Thymus (tissue), 11 donors: Measurements from ENCODE around the gene SULT2B1. TPM values are rescaled to one million over a fixed set of nuclear protein-coding genes. Genes with fewer than 3 reads are reported as not detected.

ENCODE experiments used
- DNase-seq, 9 donors: peaks; one replicate each; pipeline ENCODE4 v3.0.0-alpha.2; 2013; ENCODE audit warnings: low spot score in 9 of 9, low read depth in 6 of 9, missing footprints in 1 of 9
- H3K27ac ChIP-seq, 2 donors: one replicate each; pipeline ENCODE4 v1.5.1; 2013; ENCODE audit warnings: control low read depth in 1 of 2, low read depth in 1 of 2, low read length in 1 of 2, mild to moderate bottlenecking in 1 of 2, moderate library complexity in 1 of 2
- H3K27me3 ChIP-seq, 2 donors: one replicate each; pipeline ENCODE4 v1.5.1; 2013; ENCODE audit warnings: low read length in 1 of 2; ENCODE audit not compliant: control insufficient read depth in 2 of 2, insufficient read depth in 1 of 2
- H3K36me3 ChIP-seq, 2 donors: one replicate each; pipeline ENCODE4 v1.5.1; 2013; ENCODE audit warnings: low read length in 1 of 2, mild to moderate bottlenecking in 1 of 2, moderate library complexity in 1 of 2; ENCODE audit not compliant: control insufficient read depth in 2 of 2, insufficient read depth in 2 of 2
- H3K4me1 ChIP-seq, 2 donors: one replicate each; pipeline ENCODE4 v1.5.1; 2013; ENCODE audit warnings: low read length in 2 of 2; ENCODE audit not compliant: control insufficient read depth in 2 of 2, insufficient read depth in 2 of 2
- H3K4me3 ChIP-seq, 2 donors: one replicate each; pipeline ENCODE4 v1.5.1; 2013; ENCODE audit warnings: low read length in 2 of 2, control low read depth in 1 of 2, mild to moderate bottlenecking in 1 of 2
- H3K9me3 ChIP-seq, 2 donors: one replicate each; pipeline ENCODE4 v1.5.1; 2013; ENCODE audit warnings: low read length in 1 of 2, mild to moderate bottlenecking in 1 of 2; ENCODE audit not compliant: control insufficient read depth in 2 of 2, insufficient read depth in 1 of 2
- WGBS: extraction: QIAGEN DNeasy Blood & Tissue Kit; methylation state at CpG from one replicate; pipeline ENCODE4 v1.1.7; 2013; 5-methylcytosine and 5-hydroxymethylcytosine counted together
- polyA plus RNA-seq: library from polyadenylated mRNA; stranded (reverse); fragments of 200-250 nt; gene quantifications from one replicate; pipeline ENCODE4 v1.2.3, GENCODE V29; 2013
- total RNA-seq: library from RNA; stranded (reverse); fragments of 120-200 nt; gene quantifications from one replicate; pipeline ENCODE4 v1.2.4, GENCODE V29; 2013
- donor health status: healthy.

The SULT2B1 gene
- total and polyA plus RNA-seq, 2 donors, result 0.09 to 4.3 TPM

DNA sequence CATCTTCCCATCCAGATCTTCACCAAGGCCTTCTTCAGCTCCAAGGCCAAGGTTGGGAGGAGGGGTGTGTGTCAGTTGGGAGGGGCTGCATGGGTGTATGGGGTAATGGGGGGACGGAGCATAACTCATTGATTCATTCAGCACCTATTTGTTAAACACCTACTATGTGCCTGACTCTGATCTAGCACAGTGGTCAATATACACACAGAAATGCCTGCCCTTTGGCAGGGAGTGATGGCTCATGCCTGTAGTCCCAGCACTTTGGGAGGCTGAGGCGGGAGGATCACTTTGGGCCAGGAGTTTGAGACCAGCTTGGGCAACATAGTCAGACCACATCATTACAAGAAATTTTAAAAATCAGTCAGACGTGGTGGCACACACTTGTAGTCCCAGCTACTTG is 35.4 kb downstream of the SULT2B1 start:
- Histone ChIP-seq H3K27me3 (peaks cover 0 to 30% of the 10 kb centered on the region in 2 donors), H3K9me3 (peaks cover 0 to 3% of the 10 kb centered on the region in 2 donors), H3K4me3 (no peak overlapping the region), H3K27ac (no peak overlapping the region), H3K4me1 (peaks cover 0 to 8% of the 10 kb centered on the region in 2 donors), H3K36me3 (no peaks in the 10 kb centered on the region)
- WGBS, result 96% methylated on average over 3 of the region's 3 CpGs
- no peak for DNase-seq

GRCh38 chr19:48588670-48589401 is 36.9 kb downstream of the SULT2B1 start:
- Histone ChIP-seq H3K27me3 (peaks cover 0 to 34% of the 10 kb centered on the region in 2 donors), H3K27ac (no peak overlapping the region), H3K9me3 (peaks cover 0 to 3% of the 10 kb centered on the region in 2 donors), H3K4me3 (peak overlapping the region; percentile 16 to 27), H3K36me3 (no peaks in the 10 kb centered on the region), H3K4me1 (peaks cover 0 to 8% of the 10 kb centered on the region in 2 donors)
- WGBS, result 5% methylated on average over 36 of the region's 36 CpGs
- DNase-seq, result peak; percentile 48 to 85 (median 76)

DNA sequence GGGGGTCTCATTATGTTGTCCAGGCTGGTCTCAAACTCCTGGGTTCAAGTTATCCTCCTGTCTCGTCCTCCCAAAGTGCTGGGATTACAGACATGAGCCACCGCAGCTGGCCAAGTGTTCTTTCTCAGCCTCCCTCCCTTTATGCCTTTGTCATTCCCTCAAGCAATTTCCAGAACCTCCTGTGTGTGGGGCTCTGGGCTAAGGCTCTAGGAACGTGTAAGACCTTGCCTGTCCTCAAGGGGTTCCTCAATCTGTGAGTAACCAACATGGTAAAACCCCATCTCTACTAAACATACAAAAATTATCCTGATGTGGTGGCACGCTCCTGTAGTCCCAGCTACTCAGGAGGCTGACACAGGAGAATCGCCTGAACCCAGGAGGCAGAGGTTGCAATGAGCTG is 39.0 kb downstream of the SULT2B1 start:
- H3K36me3 ChIP-seq, result no peaks in the 10 kb centered on the region
- peaks cover 0 to 34% of the 10 kb centered on the region in 2 donors for H3K27me3 ChIP-seq
- WGBS, result 91% methylated on average over 5 of the region's 5 CpGs
- H3K9me3 ChIP-seq, result peaks cover 0 to 3% of the 10 kb centered on the region in 2 donors
- H3K4me1 ChIP-seq, result peaks cover 0 to 8% of the 10 kb centered on the region in 2 donors
- H3K4me3 ChIP-seq, result no peak overlapping the region
- H3K27ac ChIP-seq, result no peak overlapping the region
- DNase-seq, result no peak

- Histone ChIP-seq H3K4me3 (no peak overlapping the region), H3K36me3 (no peaks in the 10 kb centered on the region), H3K27me3 (peaks cover 0 to 18% of the 10 kb centered on the region in 2 donors)
Observed at GRCh38 chr19:48595171-48595570, 43.2 kb downstream of the SULT2B1 start.

GRCh38 chr19:48595833-48596232 is 43.9 kb downstream of the SULT2B1 start:
- no peak overlapping the region for H3K4me3 ChIP-seq
- DNase-seq, result no peak
- no peak overlapping the region for H3K27ac ChIP-seq
- no peaks in the 10 kb centered on the region for H3K4me1 ChIP-seq
- no peaks in the 10 kb centered on the region for H3K9me3 ChIP-seq
- H3K27me3 ChIP-seq, result peaks cover 0 to 16% of the 10 kb centered on the region in 2 donors
- H3K36me3 ChIP-seq, result no peaks in the 10 kb centered on the region
- 94% methylated on average over 6 of the region's 6 CpGs for WGBS

More at GRCh38 chr19:48595171-48595570, 43.2 kb downstream of the SULT2B1 start:
- H3K27ac ChIP-seq, result no peak overlapping the region
- no peaks in the 10 kb centered on the region for H3K4me1 ChIP-seq
- no peak for DNase-seq
- 86% methylated on average over 9 of the region's 9 CpGs for WGBS
- H3K9me3 ChIP-seq, result no peaks in the 10 kb centered on the region

GRCh38 chr19:48596237-48596636 is 44.3 kb downstream of the SULT2B1 start:
- Histone ChIP-seq H3K36me3 (no peaks in the 10 kb centered on the region), H3K27me3 (peaks cover 0 to 12% of the 10 kb centered on the region in 2 donors), H3K4me3 (no peak overlapping the region), H3K4me1 (no peaks in the 10 kb centered on the region), H3K27ac (no peak overlapping the region), H3K9me3 (no peaks in the 10 kb centered on the region)
- no peak for DNase-seq
- 90% methylated on average over 4 of the region's 4 CpGs for WGBS

DNA sequence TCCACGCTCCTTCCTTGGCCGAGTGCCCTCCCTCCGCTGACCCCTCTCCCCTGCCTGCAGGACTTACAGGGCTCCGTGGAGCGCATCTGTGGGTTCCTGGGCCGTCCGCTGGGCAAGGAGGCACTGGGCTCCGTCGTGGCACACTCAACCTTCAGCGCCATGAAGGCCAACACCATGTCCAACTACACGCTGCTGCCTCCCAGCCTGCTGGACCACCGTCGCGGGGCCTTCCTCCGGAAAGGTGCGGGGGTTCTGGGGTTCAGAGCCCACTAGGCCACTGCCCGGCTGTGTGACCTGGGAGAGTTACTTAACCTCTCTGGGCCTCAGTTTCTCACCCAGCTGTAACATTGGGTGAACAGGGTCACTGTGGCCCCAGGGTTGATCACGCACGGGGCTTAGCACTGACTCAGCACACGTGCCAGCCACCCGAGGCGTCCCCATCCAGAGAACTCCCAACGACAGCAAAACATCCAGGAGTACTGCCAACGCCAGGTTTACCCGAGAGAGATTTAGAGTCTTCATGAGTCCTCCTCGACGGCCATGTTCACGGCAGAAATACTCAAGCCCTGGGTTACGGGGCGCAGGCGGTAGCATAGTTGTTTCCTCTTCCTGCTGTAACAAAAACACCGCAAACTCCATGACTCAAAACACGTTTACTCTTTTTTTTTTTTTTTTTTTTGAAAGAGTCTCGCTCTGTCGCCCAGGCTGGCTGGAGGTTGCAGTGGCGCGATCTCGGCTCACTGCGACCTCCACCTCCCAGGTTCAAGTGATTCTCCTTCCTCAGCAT is 44.9 kb downstream of the SULT2B1 start:
- H3K36me3 ChIP-seq, result no peaks in the 10 kb centered on the region
- H3K4me1 ChIP-seq, result no peaks in the 10 kb centered on the region
- DNase-seq, result peak in 1 of 9 donors; percentile 21
- no peaks in the 10 kb centered on the region for H3K9me3 ChIP-seq
- H3K27me3 ChIP-seq, result peaks cover 0 to 7% of the 10 kb centered on the region in 2 donors
- 85% methylated on average over 39 of the region's 39 CpGs for WGBS
- H3K27ac ChIP-seq, result no peak overlapping the region
- H3K4me3 ChIP-seq, result no peak overlapping the region

DNA sequence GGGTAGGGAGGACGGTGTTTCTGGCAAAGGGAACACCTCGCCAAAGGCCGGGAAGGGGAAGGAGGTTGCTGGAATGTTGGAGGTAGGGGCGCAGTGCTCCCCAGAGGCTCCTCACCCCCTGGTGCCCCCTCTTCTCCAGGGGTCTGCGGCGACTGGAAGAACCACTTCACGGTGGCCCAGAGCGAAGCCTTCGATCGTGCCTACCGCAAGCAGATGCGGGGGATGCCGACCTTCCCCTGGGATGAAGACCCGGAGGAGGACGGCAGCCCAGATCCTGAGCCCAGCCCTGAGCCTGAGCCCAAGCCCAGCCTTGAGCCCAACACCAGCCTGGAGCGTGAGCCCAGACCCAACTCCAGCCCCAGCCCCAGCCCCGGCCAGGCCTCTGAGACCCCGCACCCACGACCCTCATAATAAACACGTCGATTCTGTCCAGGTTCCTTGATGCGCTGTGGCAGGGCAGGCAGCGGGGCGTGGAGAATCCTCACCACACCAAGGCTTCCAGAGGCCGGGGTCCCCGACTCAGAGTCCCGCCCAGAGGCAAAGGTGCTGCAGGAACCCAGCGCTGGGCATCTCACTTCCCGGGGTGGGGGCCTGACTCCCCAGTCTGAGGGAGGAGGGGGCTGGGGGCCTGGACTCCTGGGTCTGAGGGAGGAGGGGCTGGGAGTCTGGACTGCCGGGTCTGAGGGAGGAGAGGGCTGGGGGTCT is 47.2 kb downstream of the SULT2B1 start:
- no peak overlapping the region for H3K4me3 ChIP-seq
- WGBS, result 88% methylated on average over 30 of the region's 30 CpGs

More for the DNA sequence above, 47.2 kb downstream of the SULT2B1 start:
- Histone ChIP-seq H3K9me3 (no peaks in the 10 kb centered on the region), H3K27ac (no peak overlapping the region), H3K36me3 (no peaks in the 10 kb centered on the region), H3K27me3 (peaks cover 0 to 3% of the 10 kb centered on the region in 2 donors), H3K4me1 (no peaks in the 10 kb centered on the region)
- DNase-seq, result no peak
